GM10266 (cell line): ENCODE results near the gene GBP5.

ENCODE experiments used
- DNase-seq: peaks from one replicate; pipeline ENCODE4 v3.0.0; 2012; ENCODE audit errors: extremely low spot score
- TF ChIP-seq, protein P1 (sequence below): IDR thresholded peaks from 2 replicates; pipeline ENCODE4 v1.5.1; 2012; ENCODE audit warnings: mild to moderate bottlenecking, low read depth; ENCODE audit not compliant: control insufficient read depth, insufficient read depth; ENCODE audit errors: missing control alignments

The GBP5 gene

DNA sequence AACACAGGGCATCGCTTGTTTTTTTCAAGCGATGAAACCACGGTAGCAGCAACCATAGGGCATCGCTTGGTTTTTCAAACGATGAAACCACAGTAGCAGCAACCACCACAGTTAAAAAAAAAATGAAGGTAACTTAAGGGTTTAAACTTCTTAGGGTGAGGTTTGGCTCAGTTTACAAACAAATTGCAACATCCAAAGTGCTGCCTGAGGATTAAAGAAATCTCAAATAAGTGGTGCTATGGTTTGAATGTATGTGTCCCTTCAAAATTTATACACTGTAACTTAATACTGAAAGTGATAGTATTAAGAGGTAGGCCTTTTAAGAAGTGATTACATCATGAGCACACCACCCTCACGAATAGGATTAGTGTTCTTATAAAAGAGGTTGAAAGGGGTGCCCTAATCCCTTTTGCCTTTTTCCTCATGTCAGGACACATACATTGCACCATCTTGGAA is 6.4 kb upstream of the GBP5 start:
- TF ChIP-seq, protein P1, sequence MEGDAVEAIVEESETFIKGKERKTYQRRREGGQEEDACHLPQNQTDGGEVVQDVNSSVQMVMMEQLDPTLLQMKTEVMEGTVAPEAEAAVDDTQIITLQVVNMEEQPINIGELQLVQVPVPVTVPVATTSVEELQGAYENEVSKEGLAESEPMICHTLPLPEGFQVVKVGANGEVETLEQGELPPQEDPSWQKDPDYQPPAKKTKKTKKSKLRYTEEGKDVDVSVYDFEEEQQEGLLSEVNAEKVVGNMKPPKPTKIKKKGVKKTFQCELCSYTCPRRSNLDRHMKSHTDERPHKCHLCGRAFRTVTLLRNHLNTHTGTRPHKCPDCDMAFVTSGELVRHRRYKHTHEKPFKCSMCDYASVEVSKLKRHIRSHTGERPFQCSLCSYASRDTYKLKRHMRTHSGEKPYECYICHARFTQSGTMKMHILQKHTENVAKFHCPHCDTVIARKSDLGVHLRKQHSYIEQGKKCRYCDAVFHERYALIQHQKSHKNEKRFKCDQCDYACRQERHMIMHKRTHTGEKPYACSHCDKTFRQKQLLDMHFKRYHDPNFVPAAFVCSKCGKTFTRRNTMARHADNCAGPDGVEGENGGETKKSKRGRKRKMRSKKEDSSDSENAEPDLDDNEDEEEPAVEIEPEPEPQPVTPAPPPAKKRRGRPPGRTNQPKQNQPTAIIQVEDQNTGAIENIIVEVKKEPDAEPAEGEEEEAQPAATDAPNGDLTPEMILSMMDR: no peak

DNA sequence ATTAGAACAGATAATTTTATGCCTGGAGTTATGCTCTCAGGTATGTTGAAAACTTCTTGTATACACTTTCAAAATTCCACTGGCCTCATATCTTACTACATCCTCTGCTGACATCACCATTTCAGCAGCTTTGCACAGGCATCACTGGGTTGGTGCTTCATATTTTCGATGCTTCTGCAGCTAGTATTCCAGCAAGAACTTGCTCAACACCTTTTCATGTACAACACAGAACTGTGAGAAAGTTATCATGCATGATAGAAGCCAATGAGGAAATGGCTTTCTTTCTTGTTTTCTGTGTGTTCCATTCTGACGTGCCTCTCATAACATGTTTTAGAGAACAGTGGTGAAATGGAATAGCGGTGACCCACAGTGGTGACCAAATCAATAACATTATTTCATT is 5.1 kb upstream of the GBP5 start:
- DNase-seq: no peak
- TF ChIP-seq, protein P1: no peak

More for the DNA sequence above, 6.4 kb upstream of the GBP5 start:
- DNase-seq: no peak

DNA sequence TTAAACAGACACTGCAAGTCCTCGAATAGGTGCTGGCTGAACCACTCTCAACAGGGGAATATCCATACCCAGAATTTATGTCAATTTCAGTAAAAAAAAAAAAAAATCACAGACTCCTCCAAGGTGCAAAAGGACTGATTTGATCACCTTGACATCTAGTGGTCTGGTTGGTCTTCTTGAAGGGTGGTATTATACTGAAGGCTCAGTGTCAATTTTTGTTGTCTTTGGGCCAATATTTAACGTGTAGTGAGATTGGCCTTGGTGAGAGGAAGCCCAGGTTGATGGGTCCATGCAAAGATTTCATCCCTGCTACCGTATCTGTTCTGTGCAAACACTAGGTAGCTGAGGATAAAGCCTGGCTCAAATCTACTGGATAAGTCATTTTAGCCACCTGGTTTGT is 4.0 kb upstream of the GBP5 start:
- no peak for DNase-seq
- TF ChIP-seq, protein P1: no peak

DNA sequence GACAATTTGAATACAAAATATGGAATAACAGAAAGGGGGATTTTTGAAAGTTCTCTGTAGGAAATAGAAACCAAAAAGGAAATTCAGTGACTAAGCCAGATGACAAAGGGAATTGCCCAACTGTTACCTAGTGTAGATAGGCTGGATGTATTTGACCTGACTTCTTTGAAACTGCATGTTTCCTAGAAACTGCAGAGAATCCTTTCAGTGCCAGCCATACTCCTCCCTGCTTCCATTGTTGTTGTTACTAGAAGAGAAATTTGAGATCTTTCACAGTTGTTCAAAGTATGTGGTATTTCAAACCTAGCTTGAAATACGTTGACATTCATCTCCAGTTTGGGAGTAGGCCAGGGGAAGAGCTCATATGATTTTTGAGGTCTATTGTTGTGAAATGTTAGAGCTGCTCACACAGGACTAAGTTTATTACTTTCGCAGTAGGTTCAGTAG is 1.8 kb upstream of the GBP5 start:
- no peak for DNase-seq
- TF ChIP-seq, protein P1: no peak

DNA sequence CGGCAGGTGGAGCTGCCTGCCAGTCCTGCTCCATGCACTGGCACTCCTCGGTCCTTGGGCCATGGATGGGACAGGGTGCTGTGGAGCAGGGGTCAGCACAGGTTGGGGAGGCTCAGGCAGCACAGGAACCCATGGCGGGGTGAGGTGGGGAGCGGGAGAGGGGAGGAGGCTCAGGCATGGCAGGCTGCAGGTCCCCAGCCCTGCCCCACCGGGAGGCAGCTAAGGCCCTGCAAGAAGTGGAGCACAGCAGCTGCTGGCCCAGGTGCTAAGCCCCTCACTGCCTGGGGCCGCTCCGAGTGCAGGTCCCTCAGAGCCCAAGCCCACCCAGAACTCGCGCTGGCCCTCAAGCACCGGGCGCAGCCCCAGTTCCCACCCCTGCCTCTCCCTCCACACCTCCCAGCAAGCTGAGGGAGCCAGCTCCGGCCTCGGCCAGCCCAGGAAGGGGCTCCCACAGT is 691 bp upstream of the GBP5 start:
- TF ChIP-seq, protein P1: no peak

DNA sequence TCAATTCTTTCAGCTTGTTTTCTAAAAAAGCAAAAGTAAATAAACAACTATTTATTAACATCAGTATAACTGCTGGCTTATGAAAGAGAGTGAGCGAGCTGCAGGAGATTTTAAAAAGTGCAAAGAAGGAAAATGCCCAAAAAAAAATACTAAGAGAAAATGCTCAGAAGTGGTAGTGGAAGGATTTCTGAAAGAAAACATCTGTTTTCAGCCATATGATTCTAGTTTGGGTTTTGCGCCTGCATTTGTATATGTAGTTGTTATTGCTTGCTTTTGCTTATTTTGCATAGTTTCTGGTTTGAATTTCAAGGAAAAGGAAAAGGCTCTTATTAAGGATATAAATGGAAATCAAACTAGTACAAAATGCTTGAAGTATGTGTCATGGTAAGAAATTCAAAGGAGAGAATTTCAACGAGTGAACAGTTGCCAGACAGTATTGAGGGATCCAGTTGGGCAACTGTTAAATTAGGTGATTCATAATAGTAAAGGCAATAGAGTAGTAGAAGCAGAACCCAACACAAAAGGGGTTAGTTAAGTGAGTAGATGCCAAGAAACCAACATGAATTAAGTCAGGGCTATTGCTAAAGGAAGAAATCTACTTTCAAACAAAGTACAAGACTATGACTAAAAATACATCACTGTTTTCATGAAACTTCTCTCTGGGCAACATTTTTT is 1.2 kb downstream of the GBP5 start:
- TF ChIP-seq, protein P1: no peak
- DNase-seq: no peak

More for the DNA sequence above, 691 bp upstream of the GBP5 start:
- no peak for DNase-seq

DNA sequence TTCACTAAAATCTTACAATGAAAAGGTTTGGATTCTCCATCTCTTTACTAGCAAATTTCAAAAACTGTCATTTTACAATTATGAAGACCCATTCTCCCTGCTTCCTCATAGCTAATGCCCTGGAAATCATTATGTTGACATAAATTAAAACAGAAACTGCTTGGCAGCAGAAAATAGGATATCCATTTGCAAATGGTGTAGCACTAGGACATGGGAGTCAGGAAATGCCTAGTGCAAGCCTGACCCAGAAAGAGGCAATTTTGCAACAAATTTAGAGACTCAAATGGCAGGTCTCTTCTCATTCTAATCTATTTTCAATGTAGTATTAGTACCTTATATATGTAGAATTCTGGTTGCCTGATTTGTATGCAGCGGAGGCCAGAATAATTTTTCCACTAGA is 2.2 kb downstream of the GBP5 start:
- DNase-seq: no peak
- TF ChIP-seq, protein P1: no peak
